SK-N-MC (cell line): ENCODE measurements around the gene TTC16.

Experiments used
- DNase-seq: peaks from one replicate; pipeline ENCODE4 v3.0.0-alpha.2; 2011; ENCODE audit warnings: low read depth, low spot score
- H3K27ac ChIP-seq: fragments of 200-600 bp; sonication (generic); 2 replicates; pipeline ENCODE4 v1.5.1; 2016; ENCODE audit warnings: mixed run types
- H3K36me3 ChIP-seq: fragments of 200-600 bp; sonication (generic); 2 replicates; pipeline ENCODE4 v1.6.1; 2017; ENCODE audit warnings: antibody characterized with exemption, low read length, mixed read lengths; ENCODE audit not compliant: insufficient read depth
- H3K4me3 ChIP-seq: fragments of 200-600 bp; sonication (generic); 2 replicates; pipeline ENCODE4 v1.5.1; 2016
- H3K9ac ChIP-seq: fragments of 200-600 bp; sonication (generic); 2 replicates; pipeline ENCODE4 v1.8.0; 2017; ENCODE audit warnings: mixed run types, mixed read lengths; ENCODE audit not compliant: insufficient read length
- H3K9me3 ChIP-seq: fragments of 200-600 bp; sonication (generic); 2 replicates; pipeline ENCODE4 v1.6.1; 2017; ENCODE audit warnings: low read depth, mild to moderate bottlenecking, antibody characterized with exemption, low read length, moderate library complexity, mixed read lengths
- EZH2 ChIP-seq: fragments of 200-600 bp; sonication (generic); IDR thresholded peaks from one replicate; pipeline ENCODE4 v1.6.1; 2017; ENCODE audit warnings: antibody characterized with exemption
- FOXP2 ChIP-seq: optimal IDR thresholded peaks from 2 replicates; pipeline ENCODE3; 2011; ENCODE audit warnings: mild to moderate bottlenecking, moderate library complexity; ENCODE audit not compliant: insufficient read depth; ENCODE audit errors: extremely low read length, control extremely low read depth
- POLR2AphosphoS5 ChIP-seq: IDR thresholded peaks from 2 replicates; pipeline ENCODE4 v1.6.1; 2012; ENCODE audit warnings: mild to moderate bottlenecking, low read depth, low read length, borderline replicate concordance

Gene TTC16

GRCh38 chr9:127680846-127681245 lies 35.0 kb upstream of the TTC16 start:
- Histone ChIP-seq H3K27ac (no peak overlapping the region), H3K36me3 (no peaks in the 10 kb centered on the region), H3K9ac (no peak overlapping the region), H3K4me3 (no peak overlapping the region), H3K9me3 (no peaks in the 10 kb centered on the region)
- TF ChIP-seq FOXP2, result no peak
- no peak for TF ChIP-seq EZH2
- no peak for TF ChIP-seq POLR2AphosphoS5
- DNase-seq, result no peak

GRCh38 chr9:127682351-127683136 lies 33.3 kb upstream of the TTC16 start:
- H3K36me3 ChIP-seq, result no peaks in the 10 kb centered on the region
- H3K4me3 ChIP-seq, result no peak overlapping the region
- H3K9me3 ChIP-seq, result no peaks in the 10 kb centered on the region
- TF ChIP-seq POLR2AphosphoS5, result no peak
- DNase-seq, result no peak
- H3K9ac ChIP-seq, result no peak overlapping the region
- H3K27ac ChIP-seq, result no peak overlapping the region

- TF ChIP-seq EZH2 (no peak), FOXP2 (no peak), POLR2AphosphoS5 (no peak)
- no peaks in the 10 kb centered on the region for H3K9me3 ChIP-seq
- no peak overlapping the region for H3K4me3 ChIP-seq
- DNase-seq, result no peak
- H3K9ac ChIP-seq, result no peak overlapping the region
- H3K36me3 ChIP-seq, result no peaks in the 10 kb centered on the region
- no peak overlapping the region for H3K27ac ChIP-seq
These were observed 32.2 kb upstream of the TTC16 start for GRCh38 chr9:127683723-127684122.

GRCh38 chr9:127684576-127684975 lies 31.3 kb upstream of the TTC16 start:
- H3K9ac ChIP-seq, result no peak overlapping the region
- no peak for DNase-seq

GRCh38 chr9:127686461-127687393 lies 29.2 kb upstream of the TTC16 start:
- no peak overlapping the region for H3K9ac ChIP-seq
- no peak for DNase-seq
- TF ChIP-seq FOXP2 (no peak), POLR2AphosphoS5 (no peak)
- no peak overlapping the region for H3K4me3 ChIP-seq
- no peaks in the 10 kb centered on the region for H3K9me3 ChIP-seq
- H3K27ac ChIP-seq, result no peak overlapping the region
- no peaks in the 10 kb centered on the region for H3K36me3 ChIP-seq

More at GRCh38 chr9:127684576-127684975, 31.3 kb upstream of the TTC16 start:
- H3K36me3 ChIP-seq, result no peaks in the 10 kb centered on the region
- TF ChIP-seq FOXP2 (no peak), POLR2AphosphoS5 (no peak), EZH2 (no peak)
- H3K9me3 ChIP-seq, result no peaks in the 10 kb centered on the region
- H3K27ac ChIP-seq, result no peak overlapping the region
- H3K4me3 ChIP-seq, result no peak overlapping the region

- H3K27ac ChIP-seq, result no peak overlapping the region
- no peak overlapping the region for H3K4me3 ChIP-seq
- no peak for DNase-seq
- H3K36me3 ChIP-seq, result no peaks in the 10 kb centered on the region
- no peaks in the 10 kb centered on the region for H3K9me3 ChIP-seq
- no peak for TF ChIP-seq FOXP2
- no peak for TF ChIP-seq POLR2AphosphoS5
- TF ChIP-seq EZH2, result no peak
- H3K9ac ChIP-seq, result no peak overlapping the region
These were observed 26.4 kb upstream of the TTC16 start for GRCh38 chr9:127689329-127690000.

GRCh38 chr9:127690735-127691134 lies 25.1 kb upstream of the TTC16 start:
- Histone ChIP-seq H3K36me3 (no peaks in the 10 kb centered on the region), H3K27ac (no peak overlapping the region), H3K4me3 (no peak overlapping the region), H3K9me3 (no peaks in the 10 kb centered on the region), H3K9ac (no peak overlapping the region)
- no peak for DNase-seq
- TF ChIP-seq POLR2AphosphoS5 (no peak), EZH2 (no peak), FOXP2 (no peak)

GRCh38 chr9:127692071-127692470 lies 23.8 kb upstream of the TTC16 start:
- no peak overlapping the region for H3K9ac ChIP-seq

More at GRCh38 chr9:127692071-127692470, 23.8 kb upstream of the TTC16 start:
- no peak for DNase-seq
- Histone ChIP-seq H3K9me3 (no peaks in the 10 kb centered on the region), H3K27ac (no peak overlapping the region), H3K36me3 (no peaks in the 10 kb centered on the region), H3K4me3 (no peak overlapping the region)
- TF ChIP-seq EZH2 (no peak), POLR2AphosphoS5 (no peak), FOXP2 (no peak)
